SW480 (cell line): ENCODE data around the gene RNFT2.

Source experiments
- DNase-seq: peaks from one replicate; pipeline ENCODE4 v3.0.0-alpha.2; 2016; ENCODE audit warnings: low spot score

RNFT2 gene, protein sequence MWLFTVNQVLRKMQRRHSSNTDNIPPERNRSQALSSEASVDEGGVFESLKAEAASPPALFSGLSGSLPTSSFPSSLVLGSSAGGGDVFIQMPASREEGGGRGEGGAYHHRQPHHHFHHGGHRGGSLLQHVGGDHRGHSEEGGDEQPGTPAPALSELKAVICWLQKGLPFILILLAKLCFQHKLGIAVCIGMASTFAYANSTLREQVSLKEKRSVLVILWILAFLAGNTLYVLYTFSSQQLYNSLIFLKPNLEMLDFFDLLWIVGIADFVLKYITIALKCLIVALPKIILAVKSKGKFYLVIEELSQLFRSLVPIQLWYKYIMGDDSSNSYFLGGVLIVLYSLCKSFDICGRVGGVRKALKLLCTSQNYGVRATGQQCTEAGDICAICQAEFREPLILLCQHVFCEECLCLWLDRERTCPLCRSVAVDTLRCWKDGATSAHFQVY

GRCh38 chr12:116737774-116738657, at the start of gene RNFT2, which contains the start of gene SPRING1:
TSS of gene RNFT2 (plus strand) at chr12:116738315. CDS start at chr12:116740498, 2,183 bp downstream.
TSS of gene SPRING1 (minus strand) at chr12:116738069. CDS start at chr12:116737900, 169 bp downstream.
- peak; percentile 98 for DNase-seq

DNA sequence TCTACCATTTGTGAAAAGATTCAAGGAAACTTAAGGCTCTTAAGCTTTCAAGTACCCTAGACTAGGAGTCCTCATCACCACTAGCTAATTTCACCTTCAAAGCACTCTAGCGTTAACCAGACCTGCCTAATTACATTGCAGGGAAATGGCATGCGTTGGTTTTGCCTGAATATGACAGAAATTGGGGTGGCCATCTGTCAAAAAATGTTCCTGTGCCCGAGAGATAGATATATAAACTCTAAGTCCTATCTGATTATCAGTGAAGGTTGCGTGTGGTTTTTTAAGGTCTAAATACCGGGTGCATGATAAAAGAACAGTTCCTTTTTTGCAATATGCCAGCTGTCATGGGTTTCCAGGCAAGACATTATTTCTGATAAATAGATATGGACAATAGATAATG, 48.6 kb upstream of the RNFT2 start:
- no peak for DNase-seq

DNA sequence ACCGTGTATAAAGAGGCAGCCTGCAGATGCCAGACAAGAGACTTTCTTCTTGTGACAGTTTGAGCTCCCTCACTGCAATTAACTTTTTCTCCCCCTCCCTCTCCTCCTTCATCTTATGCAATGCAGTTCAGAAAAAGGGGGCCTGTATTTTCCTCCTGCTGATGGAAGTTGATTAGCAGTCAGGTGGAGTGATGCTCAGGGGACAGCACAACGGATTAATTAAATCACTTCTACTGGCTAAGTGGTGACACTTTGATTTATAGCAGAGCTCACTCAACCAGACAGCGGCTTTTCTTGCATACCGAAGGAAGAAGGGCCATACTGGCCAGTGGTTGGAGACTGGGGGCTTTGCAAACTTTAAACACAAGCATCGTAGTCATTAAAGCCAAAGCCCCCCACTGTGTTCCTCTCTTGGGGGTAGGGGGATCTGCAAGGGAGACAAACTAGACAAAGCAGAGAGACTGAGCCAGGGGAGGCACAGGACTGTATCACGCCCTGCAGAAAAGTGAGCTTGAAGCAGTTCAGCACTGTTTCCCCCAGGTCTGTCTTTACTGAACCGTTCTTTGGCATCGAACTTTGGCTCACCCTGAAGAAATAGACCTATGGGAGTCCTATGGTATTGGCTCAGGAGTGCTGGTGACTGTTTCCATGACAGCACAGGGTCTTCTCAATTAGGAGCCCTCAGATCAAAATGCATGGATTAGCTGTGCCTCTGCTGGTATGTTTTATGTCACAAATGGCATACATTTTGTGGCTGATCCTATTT, 48.0 kb upstream of the RNFT2 start:
- no peak for DNase-seq

DNA sequence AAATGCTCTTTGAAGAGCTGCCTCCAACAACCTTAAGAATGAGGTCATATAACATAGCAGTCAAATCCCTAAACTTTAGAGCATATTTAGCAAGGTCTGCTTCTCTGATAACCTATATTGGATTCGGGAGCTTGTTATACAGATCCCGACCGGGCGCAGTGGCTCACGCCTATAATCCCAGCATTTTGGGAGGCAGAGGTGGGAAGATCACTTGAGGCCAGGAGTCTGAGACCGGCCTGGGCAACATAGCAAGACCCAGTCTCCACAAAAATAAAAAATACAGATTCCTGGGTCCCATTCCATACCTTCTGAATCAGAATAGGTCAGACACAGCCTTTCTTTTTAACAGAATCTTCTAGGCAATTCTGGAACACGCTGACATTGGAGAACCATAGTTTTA, 46.9 kb upstream of the RNFT2 start:
- no peak for DNase-seq

- DNase-seq = no peak
Observed at GRCh38 chr12:116691636-116692035, 46.5 kb upstream of the RNFT2 start.

DNA sequence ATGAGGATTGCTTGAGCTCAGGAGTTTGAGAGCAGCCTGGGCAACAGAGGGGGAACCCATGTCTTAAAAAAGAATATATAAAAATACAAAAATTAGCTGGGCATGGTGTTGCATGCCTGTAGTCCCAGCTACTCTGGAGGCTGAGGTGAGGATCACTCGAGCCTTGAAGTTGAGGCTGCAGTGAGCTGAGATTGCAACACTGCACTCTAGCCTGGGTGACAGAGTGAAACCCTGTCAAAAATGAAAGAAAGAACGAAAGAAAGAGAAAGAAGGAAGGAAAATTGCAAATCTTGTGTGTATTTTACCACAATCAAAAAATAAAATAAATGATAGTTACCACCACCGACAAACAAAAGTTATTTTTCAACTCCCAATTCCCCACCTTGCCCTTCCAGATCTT, 45.5 kb upstream of the RNFT2 start:
- no peak for DNase-seq

GRCh38 chr12:116693286-116694227, 44.6 kb upstream of the RNFT2 start:
- DNase-seq = peak; percentile 22

- DNase-seq = no peak
Observed at GRCh38 chr12:116694653-116695463, 43.3 kb upstream of the RNFT2 start.

DNA sequence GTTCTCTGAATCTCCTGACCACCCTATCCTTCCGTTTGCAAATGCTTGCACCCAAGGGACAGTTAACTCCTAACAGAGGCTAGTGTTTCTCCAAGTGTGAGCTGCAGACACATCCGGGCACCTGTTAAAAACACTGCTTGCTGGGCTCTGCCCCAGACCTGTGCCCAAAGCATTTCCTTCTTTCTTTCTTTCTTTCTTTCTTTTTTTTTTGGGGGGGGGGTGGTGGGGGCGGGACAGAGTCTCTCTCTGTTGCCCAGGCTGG, 42.7 kb upstream of the RNFT2 start:
- no peak for DNase-seq

DNA sequence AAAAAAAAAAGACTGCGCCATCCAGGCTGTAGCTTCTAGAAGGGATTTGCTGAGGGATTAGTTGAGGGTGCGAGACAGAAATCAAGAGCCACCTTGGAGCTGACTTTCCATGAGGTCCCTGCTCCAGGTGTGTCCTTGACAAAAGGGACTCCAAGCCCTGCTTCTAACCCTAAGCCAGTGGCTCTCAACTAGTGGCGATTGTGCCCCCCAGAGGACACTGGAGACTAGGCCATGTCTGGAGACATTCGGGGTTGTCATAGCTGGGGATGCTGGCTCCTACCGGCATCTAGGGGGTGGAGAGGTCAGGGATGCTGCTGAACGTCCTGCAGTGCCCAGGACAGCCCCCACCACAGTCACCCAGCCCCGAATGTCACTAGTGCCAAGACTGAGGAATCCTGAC, 40.8 kb upstream of the RNFT2 start:
- peak; percentile 40 for DNase-seq

DNA sequence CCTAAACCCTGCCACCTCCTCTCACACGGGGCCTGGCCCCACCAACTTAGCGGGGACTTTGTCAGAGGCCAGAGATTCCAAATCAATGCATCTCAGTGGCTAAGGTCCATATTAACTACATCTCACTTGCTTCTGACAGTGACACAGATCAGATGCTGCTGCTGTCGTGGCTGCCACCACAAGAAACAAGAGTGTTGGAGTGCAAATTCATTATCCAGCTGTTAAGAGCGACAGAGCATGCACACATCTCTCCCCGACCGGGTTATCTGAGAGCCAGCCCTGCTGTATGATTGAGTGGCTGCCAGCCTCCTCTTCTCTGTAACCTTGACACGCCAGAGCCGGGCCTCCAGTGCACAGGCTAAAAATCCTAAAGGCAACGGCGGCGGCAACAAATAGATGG, 40.4 kb upstream of the RNFT2 start:
- no peak for DNase-seq

GRCh38 chr12:116698116-116698515, 40.0 kb upstream of the RNFT2 start:
- no peak for DNase-seq

GRCh38 chr12:116698554-116699075, 39.5 kb upstream of the RNFT2 start:
- no peak for DNase-seq

DNA sequence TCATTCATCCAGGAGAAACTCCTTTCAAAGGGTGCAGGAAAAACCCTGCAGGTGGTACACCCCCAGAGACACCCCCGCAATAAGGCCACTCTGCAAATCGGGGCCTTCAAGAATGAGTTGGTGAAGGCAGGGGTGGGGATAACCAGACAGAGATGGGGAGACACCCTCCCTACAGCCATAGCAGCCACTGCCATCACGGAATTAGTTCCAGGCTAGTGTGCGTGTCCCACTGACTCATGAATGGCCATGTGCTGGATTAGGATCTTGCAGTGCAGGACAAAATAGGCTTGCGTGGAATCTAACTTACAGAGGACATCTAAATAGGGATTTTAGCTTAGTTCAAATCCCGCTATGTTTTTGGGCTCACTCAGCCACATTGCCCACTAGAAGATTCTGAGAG, 38.0 kb upstream of the RNFT2 start:
- no peak for DNase-seq

- no peak for DNase-seq
Observed at GRCh38 chr12:116701432-116701831, 36.7 kb upstream of the RNFT2 start.

DNA sequence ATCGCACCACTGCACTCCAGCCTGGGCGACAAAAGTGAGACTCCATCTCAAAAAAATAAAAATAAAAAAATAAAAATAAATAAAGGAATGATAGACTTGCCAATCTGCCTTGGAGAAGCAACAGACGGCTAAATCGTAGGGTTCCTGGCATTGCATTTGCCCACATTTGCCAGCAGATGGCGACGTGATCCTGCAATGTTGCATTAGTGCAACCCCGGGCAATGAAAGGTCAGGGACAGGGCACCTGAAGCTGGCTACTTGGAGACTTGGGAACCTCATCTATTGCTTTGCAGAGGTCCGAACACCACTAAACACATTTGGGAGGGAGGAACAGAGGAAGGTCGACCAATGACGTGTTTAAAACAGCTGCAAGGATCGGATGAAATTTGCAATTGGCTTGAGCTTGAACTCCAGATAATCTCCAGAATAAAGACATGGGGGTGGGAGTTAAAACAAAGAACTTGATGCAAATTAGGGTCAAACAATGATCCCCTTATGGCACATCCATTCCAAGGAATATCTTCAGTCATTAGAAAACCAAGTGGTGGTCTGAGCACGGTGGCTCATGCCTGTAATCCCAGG, 34.8 kb upstream of the RNFT2 start:
- DNase-seq = peak; percentile 50

GRCh38 chr12:116707751-116708150, 30.4 kb upstream of the RNFT2 start:
- DNase-seq = no peak

DNA sequence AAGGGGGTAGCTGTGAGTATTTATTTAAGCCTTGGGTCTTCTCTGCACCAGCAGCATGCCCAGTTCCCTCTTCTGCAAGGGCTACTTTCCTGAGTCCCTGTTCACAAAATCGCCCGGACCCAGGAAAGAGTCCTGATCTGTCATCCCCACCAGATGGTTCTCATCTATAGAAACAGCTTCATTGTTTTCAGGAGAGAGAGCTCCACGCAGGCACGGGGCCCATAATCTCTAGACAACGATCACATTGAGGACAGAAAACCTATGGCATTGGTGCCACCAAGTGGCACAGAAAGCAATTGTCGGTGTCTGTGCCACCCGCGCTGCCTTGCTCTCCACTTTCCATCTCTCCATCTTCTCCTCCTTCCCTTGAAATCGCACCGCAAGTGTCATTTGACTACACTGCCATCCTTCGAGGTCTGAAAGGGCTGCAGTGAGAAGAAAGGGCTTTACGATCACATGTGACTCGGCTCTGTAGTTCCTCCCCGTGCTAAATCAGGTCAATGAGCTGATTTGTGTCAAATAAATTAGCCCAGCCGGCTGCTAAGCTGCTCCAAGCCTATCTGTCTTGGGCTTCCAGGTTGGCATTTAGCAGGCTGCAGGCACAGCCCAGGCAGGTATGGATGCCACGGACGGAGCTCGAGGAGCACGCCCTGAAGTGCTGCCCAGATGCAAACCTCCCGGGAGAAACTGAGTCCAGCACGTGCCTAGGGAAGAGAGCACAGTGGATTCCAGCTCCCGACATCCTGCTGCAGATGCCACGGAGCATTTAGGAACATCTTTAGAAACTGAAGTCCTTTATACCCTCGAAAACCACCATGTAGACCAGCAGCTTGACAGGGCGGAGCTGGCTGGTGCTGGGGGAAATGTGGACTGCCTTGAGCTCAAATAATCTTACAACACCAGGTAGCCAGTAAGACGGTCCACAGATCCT, 29.0 kb upstream of the RNFT2 start:
- DNase-seq = peak; percentile 74

GRCh38 chr12:116709768-116710167, 28.3 kb upstream of the RNFT2 start:
- no peak for DNase-seq
